HG03378 (cell line): ENCODE measurements around the gene MYOM3.
"Not testable (repeated sequence)": the region's sequence is repeated elsewhere in the genome, so short reads cannot be mapped to it uniquely, and the experiment has no call there.

ENCODE experiments used
- ATAC-seq: cut with Tn5 transposase; IDR thresholded peaks from one replicate; pipeline ENCODE4 v1.9.1; 2021; ENCODE audit warnings: mild to moderate bottlenecking, moderate library complexity; ENCODE audit not compliant: unreplicated experiment

The MYOM3 gene

DNA sequence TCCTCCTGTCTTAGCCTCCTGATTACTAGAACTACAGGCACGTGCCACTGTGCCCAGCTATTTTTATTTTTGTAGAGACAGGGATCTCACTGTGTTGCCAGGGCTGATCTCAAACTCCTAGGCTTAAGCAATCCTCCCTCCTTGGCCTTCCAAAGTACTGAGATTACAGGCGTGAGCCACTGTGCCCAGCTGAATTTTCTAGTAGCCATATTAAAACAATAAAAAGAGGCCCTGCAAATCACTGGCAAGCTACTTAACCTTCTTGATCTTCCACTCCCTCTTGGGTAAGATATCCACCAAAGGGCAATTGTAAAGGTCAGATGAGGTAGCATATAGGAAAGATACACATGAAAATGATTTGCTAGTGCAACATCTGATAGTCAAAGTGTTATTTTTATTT, 66.2 kb downstream of the MYOM3 start:
- no peak for ATAC-seq

- not testable (repeated sequence) for ATAC-seq
These were observed 67.3 kb downstream of the MYOM3 start for GRCh38 chr1:24044672-24045071.

GRCh38 chr1:24043345-24044032, 68.4 kb downstream of the MYOM3 start:
- ATAC-seq: no peak

DNA sequence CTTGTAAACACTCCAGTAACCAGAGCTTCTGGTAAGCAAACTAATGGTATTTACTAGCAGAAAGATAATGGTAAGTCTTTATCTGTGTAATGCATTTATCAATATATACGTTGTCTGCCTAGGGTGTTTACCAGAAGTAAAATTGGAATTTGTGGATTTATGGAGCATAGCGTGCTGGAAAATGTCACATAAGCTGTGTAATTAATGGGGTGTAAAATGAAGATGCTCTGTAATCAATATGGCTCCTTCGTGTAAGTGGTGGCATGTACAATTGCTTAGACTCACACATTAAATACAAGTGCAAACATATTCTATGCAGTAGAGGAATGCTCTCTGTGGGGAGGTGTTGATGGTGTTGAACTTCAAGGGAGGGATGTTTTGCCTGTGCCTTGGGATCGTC, 69.6 kb downstream of the MYOM3 start:
- ATAC-seq: no peak

DNA sequence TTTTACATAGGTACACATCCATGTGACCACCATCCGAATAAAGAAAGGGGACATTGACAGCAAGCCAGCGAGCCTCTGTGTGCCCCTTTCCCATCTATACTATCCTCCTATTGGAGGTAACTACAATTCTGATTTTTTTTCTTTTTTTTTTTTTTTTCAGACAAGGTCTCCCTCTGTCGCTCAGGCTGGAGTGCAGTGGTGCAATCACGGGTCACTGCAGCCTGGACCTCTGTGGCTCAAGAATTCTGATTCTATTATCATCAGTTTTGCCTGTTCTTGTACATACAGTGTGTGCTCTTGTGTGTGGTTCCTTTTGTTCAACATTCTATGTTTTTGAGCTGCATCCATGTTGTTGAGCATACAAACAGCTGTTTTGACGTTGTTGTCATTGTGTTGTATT, 75.8 kb downstream of the MYOM3 start:
- no peak for ATAC-seq

DNA sequence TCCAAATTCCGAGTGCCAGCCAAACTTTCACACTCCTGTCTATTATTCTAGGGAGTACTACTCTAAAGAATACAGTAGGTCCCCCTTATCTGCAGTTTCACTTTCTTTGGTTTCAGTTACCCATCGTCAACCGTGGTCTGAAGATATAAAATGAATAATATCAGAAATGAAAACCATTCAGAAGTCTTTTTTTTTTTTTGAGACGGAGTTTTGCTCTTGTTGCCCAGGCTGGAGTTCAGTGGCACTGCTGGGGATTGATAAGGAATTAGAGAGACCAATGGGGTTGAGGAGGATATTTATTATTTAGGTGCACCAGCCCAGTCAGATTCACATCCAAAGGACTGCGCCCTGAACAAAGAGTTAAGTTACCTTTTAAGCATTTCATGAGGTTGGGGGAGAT, 79.0 kb downstream of the MYOM3 start:
- no peak for ATAC-seq

- not testable (repeated sequence) for ATAC-seq
These were observed 80.9 kb downstream of the MYOM3 start for GRCh38 chr1:24030976-24031516.

GRCh38 chr1:24027838-24028468, 84.0 kb downstream of the MYOM3 start:
- ATAC-seq: no peak

GRCh38 chr1:24022581-24023361, 89.2 kb downstream of the MYOM3 start:
- no peak for ATAC-seq

GRCh38 chr1:24021403-24022266, 90.3 kb downstream of the MYOM3 start:
- no peak for ATAC-seq

DNA sequence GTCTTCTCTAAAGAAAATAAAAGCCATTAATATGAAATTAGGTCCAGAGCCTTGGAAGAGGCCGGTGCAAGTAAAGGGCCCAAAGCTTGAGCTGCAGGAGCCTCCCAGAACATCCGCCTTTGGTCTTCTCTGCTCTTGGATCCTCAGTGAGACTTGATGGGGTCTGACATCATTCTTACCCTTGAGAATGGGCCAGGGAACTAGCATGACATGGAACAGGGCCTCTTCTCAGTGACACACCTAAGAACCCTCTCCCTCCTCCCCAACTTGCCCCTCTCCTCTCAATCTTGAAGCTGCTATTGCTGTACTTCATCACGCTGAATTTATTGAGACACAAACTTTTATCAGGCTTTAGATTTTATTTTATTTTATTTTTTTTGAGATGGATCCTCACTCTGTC, 91.5 kb downstream of the MYOM3 start:
- no peak for ATAC-seq

DNA sequence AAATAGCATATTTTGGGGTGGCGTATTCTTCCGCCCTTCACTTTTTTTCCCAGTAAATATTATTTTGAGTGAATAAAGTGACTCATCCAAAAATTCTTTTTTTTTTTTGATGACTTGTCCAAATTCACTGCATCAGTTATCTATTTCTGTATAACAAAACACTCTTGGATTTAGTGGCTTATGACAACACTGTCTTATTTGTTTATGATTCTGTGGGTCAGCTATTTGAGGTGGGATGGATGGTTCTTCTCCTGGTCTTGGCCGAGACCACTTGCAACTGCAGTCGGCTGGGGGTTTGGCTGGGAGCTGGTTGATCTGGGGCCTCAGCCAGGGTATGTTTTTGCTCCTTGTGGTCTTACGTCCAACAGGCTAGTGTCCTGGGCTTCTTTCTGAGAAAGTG, 91.9 kb downstream of the MYOM3 start:
- ATAC-seq: no peak

- no peak for ATAC-seq
These were observed 93.0 kb downstream of the MYOM3 start for GRCh38 chr1:24018611-24019580.

- ATAC-seq: no peak
These were observed 96.4 kb downstream of the MYOM3 start for GRCh38 chr1:24015221-24016210.

DNA sequence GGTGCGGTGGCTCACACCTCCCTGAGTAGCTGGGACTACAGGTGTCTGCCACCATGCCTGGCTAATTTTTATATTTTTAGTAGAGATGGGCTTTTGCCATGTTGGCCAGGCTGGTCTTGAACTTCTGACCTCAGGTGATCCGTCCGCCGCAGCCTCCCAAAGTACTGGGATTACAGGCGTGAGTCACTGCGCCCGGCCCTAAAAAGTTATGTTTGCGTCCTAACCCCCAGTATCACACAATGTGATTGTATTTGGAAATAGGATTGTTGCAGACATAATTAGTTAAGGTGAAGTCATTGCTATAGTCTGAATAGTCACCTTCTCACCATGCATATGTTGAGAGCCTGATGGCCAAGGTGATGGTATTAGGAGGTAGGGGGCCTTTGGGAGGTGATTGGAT, 99.1 kb downstream of the MYOM3 start:
- not testable (repeated sequence) for ATAC-seq

GRCh38 chr1:24010650-24011049, 101.3 kb downstream of the MYOM3 start:
- no peak for ATAC-seq

DNA sequence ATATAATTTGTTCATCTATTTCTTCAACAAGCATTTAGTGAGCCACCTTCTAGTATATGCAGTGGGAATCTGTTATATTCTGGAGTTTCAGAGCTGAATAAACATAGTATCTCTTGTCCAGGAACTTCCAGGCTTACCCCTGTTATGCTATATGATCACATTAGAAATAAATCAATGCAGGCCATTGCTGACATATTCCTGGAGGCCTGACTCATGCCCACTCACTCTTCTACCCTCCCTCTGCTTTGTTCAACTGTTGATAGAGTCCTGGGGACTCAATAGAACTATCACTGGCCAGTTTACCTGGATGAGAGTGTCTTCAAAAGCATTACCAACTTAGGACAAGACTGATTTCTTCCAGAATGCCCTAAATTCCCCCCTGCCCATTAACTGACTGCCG, 102.5 kb downstream of the MYOM3 start:
- ATAC-seq: no peak

DNA sequence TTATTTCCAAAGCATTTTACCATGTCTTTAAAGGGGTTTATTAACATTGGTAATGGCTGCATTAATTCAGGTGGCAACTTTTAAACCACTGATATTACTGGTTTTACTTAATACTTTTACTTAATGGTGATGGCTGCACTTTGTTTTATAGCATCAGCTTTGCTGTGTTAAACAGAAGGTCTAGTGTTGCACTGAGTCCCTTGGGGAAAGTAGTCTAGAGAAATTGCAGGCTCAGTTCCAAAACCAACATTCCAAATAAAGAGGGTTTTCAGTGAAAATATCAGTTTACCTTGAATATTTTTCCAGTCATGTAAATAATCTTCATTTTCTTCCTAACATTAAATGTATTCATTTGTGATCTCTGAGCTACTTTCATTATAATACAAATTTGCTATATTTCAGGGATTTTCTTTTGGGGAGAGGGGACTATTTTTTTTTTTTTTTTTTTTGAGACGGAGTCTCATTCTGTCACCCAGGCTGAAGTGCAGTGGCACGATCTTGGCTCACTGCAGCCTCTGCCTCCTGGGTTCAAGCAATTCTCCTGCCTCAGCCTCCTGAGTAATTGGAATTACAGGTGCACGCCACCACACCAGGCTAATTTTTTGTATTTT, 103.3 kb downstream of the MYOM3 start:
- not testable (repeated sequence) for ATAC-seq
